ENCODE measurements around the gene CPNE5. TPM values are rescaled to one million over a fixed set of nuclear protein-coding genes. Genes with fewer than 3 reads are reported as not detected.

The CPNE5 gene
- total and polyA plus RNA-seq, 10 donors: 9.5 to 33.4 (median 19.3) TPM

DNA sequence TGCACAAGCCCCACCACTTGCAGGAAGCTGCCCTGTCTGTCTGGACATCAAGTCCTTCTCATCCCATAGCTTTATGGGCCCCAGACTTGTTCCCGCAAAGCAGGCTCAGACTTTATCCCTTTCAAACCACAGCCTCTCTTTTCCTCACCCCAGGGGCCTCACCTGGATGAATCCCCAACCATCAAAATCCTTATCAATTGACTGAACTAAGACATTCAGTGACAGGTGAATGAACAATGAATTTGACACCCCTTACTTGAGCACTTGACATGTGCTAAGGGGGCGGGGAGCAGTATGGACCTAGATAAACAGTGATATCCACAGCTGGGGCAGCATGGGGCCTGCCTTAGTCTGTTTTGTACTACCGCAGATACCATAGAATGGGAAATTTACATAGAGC lies 136.6 kb downstream of the CPNE5 start:
- TF ChIP-seq, protein P1, sequence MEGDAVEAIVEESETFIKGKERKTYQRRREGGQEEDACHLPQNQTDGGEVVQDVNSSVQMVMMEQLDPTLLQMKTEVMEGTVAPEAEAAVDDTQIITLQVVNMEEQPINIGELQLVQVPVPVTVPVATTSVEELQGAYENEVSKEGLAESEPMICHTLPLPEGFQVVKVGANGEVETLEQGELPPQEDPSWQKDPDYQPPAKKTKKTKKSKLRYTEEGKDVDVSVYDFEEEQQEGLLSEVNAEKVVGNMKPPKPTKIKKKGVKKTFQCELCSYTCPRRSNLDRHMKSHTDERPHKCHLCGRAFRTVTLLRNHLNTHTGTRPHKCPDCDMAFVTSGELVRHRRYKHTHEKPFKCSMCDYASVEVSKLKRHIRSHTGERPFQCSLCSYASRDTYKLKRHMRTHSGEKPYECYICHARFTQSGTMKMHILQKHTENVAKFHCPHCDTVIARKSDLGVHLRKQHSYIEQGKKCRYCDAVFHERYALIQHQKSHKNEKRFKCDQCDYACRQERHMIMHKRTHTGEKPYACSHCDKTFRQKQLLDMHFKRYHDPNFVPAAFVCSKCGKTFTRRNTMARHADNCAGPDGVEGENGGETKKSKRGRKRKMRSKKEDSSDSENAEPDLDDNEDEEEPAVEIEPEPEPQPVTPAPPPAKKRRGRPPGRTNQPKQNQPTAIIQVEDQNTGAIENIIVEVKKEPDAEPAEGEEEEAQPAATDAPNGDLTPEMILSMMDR (IDR thresholded peaks at IDR 0.05 in 8 of 11, conservative IDR thresholded peaks at IDR 0.05 in 3 of 11): no peak
- TF ChIP-seq POLR2AphosphoS5 (IDR thresholded peaks at IDR 0.05) (no peak), POLR2A (IDR thresholded peaks at IDR 0.05) (no peak)
- 88 to 96% (median 93%) methylated on average over 3 of the region's 3 CpGs for WGBS, 5 donors
- peak; percentile 19 for DNase-seq
- Histone ChIP-seq H3K27ac (no peak overlapping the region), H3K27me3 (replicated peaks in 1 of 7) (no peaks in the 10 kb centered on the region), H3K4me1 (peaks cover 0 to 43% (median 6%) of the 10 kb centered on the region in 6 donors), H3K4me3 (no peak overlapping the region), H3K9me3 (no peaks in the 10 kb centered on the region), H3K36me3 (peaks cover 0 to 5% (median 0%) of the 10 kb centered on the region in 6 donors)
- intact Hi-C loops (cut with DNase I; ENCODE audit: low total_unique reads): no loop called here

DNA sequence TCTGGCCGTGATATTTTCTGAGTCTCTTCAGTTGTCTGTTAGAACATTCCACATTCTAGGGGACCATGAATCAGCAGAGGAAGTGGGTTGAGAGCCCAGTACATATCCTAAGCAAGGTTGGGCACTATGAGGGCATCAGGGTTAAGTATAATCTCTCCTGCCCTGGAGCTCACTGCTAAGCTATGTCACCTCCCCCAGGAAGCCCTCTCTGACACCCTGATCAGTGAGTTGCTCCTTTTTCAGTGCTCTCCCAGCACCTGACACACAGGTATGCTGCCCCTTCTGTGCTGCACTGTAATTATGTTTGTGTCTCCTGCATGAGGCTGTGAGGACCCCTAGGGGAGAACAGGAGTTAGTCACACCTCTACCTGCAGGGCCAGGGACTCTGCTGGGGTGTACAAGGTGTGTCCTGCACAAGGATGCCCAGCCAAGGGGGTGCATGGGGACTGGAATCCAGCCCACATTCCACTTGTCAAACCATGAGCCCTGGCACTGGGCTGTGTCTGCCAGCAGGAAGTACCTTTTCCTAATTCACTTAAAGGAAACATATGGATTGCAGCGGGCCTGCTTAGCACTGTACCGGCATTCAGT lies 137.7 kb downstream of the CPNE5 start:
- intact Hi-C loops (cut with DNase I; ENCODE audit: low total_unique reads): no loop called here

DNA sequence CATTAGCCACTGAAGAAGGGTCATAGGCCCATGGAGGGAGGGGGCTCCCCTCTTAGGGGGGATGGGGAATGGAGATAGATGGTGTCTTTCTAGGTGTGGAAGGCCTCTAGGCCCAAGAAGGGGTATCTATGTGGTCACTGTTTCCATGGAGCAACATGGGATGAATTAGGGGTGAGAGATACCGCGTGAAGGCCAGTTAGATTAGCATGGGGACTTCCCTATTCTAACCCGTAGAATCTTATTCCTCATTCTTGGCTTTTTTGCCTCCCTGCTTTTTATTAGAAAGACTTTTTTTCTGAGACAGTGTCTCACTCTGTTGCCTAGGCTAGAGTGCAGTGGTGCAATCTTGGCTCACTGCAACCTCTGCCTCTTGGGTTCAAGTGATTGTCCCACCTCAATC lies 138.4 kb downstream of the CPNE5 start:
- Histone ChIP-seq H3K4me1 (peaks cover 0 to 55% (median 6%) of the 10 kb centered on the region in 6 donors), H3K9me3 (no peaks in the 10 kb centered on the region), H3K4me3 (no peak overlapping the region), H3K36me3 (peaks cover 0 to 5% (median 0%) of the 10 kb centered on the region in 6 donors), H3K27me3 (replicated peaks in 1 of 7) (no peaks in the 10 kb centered on the region), H3K27ac (peak overlapping the region in 2 of 8 donors; percentile 27 to 38)
- DNase-seq: no peak
- WGBS, 5 donors: 23 to 56% (median 50%) methylated on average over 3 of the region's 3 CpGs
- intact Hi-C loops (cut with DNase I; ENCODE audit: low total_unique reads): no loop called here
- TF ChIP-seq POLR2A (IDR thresholded peaks at IDR 0.05) (no peak), POLR2AphosphoS5 (IDR thresholded peaks at IDR 0.05) (no peak)
- TF ChIP-seq, protein P1 (IDR thresholded peaks at IDR 0.05 in 8 of 11, conservative IDR thresholded peaks at IDR 0.05 in 3 of 11): no peak

More for the DNA sequence above, 137.7 kb downstream of the CPNE5 start:
- Histone ChIP-seq H3K27ac (peak overlapping the region in 3 of 8 donors; percentile 4 to 38 (median 27)), H3K27me3 (replicated peaks in 1 of 7) (no peaks in the 10 kb centered on the region), H3K36me3 (peaks cover 0 to 5% (median 0%) of the 10 kb centered on the region in 6 donors), H3K4me1 (peaks cover 0 to 55% (median 6%) of the 10 kb centered on the region in 6 donors), H3K9me3 (no peaks in the 10 kb centered on the region), H3K4me3 (no peak overlapping the region)
- DNase-seq: peak; percentile 64
- 38 to 73% (median 64%) methylated on average over 3 of the region's 3 CpGs for WGBS, 5 donors
- TF ChIP-seq POLR2AphosphoS5 (IDR thresholded peaks at IDR 0.05): no peak
- TF ChIP-seq, protein P1 (IDR thresholded peaks at IDR 0.05 in 8 of 11, conservative IDR thresholded peaks at IDR 0.05 in 3 of 11): peak in 1 of 11 experiments; percentile 4

DNA sequence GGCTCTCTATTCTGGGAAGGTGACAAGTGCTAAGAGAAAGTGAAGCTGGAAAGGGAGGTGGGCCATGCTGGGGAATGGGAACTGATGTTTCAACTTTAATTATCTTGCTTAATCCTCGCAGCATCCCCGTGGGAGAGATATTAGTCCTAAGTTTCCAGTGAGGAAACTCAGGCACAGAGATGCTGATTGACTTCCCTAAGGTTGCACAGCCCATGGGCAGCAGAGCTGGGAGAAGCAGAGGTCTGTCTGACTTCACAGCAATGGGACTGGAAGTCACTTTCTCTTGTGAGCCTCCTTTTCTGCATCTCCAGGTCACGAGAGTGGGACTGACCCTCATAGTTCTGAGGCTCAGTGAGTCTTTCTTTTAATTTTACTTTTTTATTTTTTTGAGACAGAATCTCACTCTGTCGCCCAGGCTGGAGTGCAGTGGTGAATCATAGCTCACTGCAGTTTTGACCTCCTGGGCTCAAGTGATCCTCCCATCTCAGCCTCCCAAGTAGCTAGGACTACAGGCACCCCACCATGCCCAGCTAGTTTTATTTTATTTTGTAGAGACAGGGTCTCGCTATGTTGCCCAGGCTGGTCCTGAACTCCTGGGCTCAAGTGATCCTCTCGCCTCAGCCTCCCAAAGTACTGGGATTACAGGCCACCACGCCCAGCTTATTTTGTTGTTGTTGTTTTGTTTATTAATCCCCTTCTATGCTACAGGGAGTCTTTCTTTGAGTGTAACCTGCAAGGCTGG lies 139.0 kb downstream of the CPNE5 start:
- intact Hi-C loops (cut with DNase I; ENCODE audit: low total_unique reads): no loop called here
- peaks cover 0 to 5% (median 0%) of the 10 kb centered on the region in 6 donors for H3K36me3 ChIP-seq
- DNase-seq: peak; percentile 21
- TF ChIP-seq POLR2AphosphoS5 (IDR thresholded peaks at IDR 0.05) (no peak), POLR2A (IDR thresholded peaks at IDR 0.05) (no peak)
- TF ChIP-seq, protein P1 (IDR thresholded peaks at IDR 0.05 in 8 of 11, conservative IDR thresholded peaks at IDR 0.05 in 3 of 11): no peak
- peaks cover 0 to 55% (median 6%) of the 10 kb centered on the region in 6 donors for H3K4me1 ChIP-seq
- no peaks in the 10 kb centered on the region for H3K27me3 ChIP-seq (replicated peaks in 1 of 7)
- H3K27ac ChIP-seq: peak overlapping the region in 2 of 8 donors; percentile 27 to 38
- WGBS, 5 donors: 75 to 93% (median 84%) methylated on average over 7 of the region's 7 CpGs
- H3K9me3 ChIP-seq: no peaks in the 10 kb centered on the region
- no peak overlapping the region for H3K4me3 ChIP-seq

All from spleen (tissue), 11 donors.